B cell (primary cell): Measurements from ENCODE around the gene ZBTB4. TPM values are rescaled to one million over a fixed set of nuclear protein-coding genes. Genes with fewer than 3 reads are reported as not detected.

Source experiments
- ATAC-seq: fragments of 200-7000 bp; cut with Tn5 transposase; one replicate; pipeline ENCODE4 v1.10.0; 2021; ENCODE audit warnings: low read depth, mild to moderate bottlenecking, moderate number of reproducible peaks, moderate library complexity
- CTCF ChIA-PET: fragments of 350-600 bp; sonication (Branson Sonifier 250); formaldehyde crosslinking; loops from one replicate; lab custom pipeline; 2021; ENCODE audit warnings: antibody characterized with exemption, inconsistent platforms; lab: Charles Lee
- POLR2A ChIA-PET: fragments of 350-600 bp; sonication (Branson Sonifier 250); formaldehyde crosslinking; loops from one replicate; lab custom pipeline; 2021; ENCODE audit warnings: antibody characterized with exemption; lab: Charles Lee
- DNase-seq: peaks from one replicate; pipeline ENCODE4 v3.0.0; 2013
- H2AFZ ChIP-seq: 2 replicates; pipeline ENCODE4 v1.6.1; 2012; ENCODE audit warnings: mild to moderate bottlenecking, low read depth, low read length; ENCODE audit not compliant: insufficient read depth, poor library complexity, severe bottlenecking
- H3K27ac ChIP-seq, 2 donors: 1 replicate in 1 of 2; 2 replicates in 1 of 2; pipeline ENCODE4 v1.5.1; 2012 to 2013; ENCODE audit warnings: low read length in 2 of 2, mild to moderate bottlenecking in 2 of 2, moderate library complexity in 1 of 2
- H3K27me3 ChIP-seq, 4 experiments: fragments of 200-600 bp in 1 of 4; sonication (generic) in 1 of 4; replicated peaks in 1 of 4; 1 replicate in 2 of 4; 2 replicates in 2 of 4; pipeline versions ENCODE4 v1.6.1 to v1.7.0; 2013 to 2016; ENCODE audit warnings: low read length in 3 of 4, mild to moderate bottlenecking in 2 of 4, mixed read lengths in 1 of 4, moderate library complexity in 1 of 4; ENCODE audit not compliant: insufficient read depth in 4 of 4, control insufficient read depth in 3 of 4; ENCODE audit errors: control extremely low read depth in 1 of 4
- H3K36me3 ChIP-seq, 2 experiments: replicated peaks in 1 of 2; 1 replicate in 1 of 2; 2 replicates in 1 of 2; pipeline versions ENCODE4 v1.6.1 to v1.7.1; 2013; ENCODE audit warnings: low read length in 1 of 2; ENCODE audit not compliant: insufficient read depth in 2 of 2, control insufficient read depth in 1 of 2; ENCODE audit errors: control extremely low read depth in 1 of 2, extremely low read depth in 1 of 2
- H3K4me1 ChIP-seq, 2 donors: fragments of 200-600 bp in 1 of 2; sonication (generic) in 1 of 2; 1 replicate in 1 of 2; 2 replicates in 1 of 2; pipeline versions ENCODE4 v1.5.1 to v1.6.1; 2013 to 2017; ENCODE audit warnings: low read length in 2 of 2; ENCODE audit not compliant: control insufficient read depth in 2 of 2, insufficient read depth in 2 of 2
- H3K4me2 ChIP-seq: replicated peaks from 2 replicates; pipeline ENCODE3; 2012; ENCODE audit warnings: mild to moderate bottlenecking, low read depth, low read length; ENCODE audit not compliant: poor library complexity, severe bottlenecking
- H3K4me3 ChIP-seq, 5 experiments: fragments of 200-600 bp in 1 of 5; sonication (generic) in 1 of 5; 1 replicate in 3 of 5; 2 replicates in 2 of 5; pipeline versions ENCODE4 v1.5.1 to v1.7.0; 2011 to 2016; ENCODE audit warnings: low read length in 4 of 5, mild to moderate bottlenecking in 4 of 5, low read depth in 2 of 5, control low read depth in 1 of 5, moderate library complexity in 1 of 5; ENCODE audit not compliant: insufficient read depth in 1 of 5; ENCODE audit errors: control extremely low read depth in 1 of 5, extremely low read depth in 1 of 5
- H3K79me2 ChIP-seq: fragments of 200-600 bp; sonication (generic); one replicate; pipeline ENCODE4 v1.6.0; 2016; ENCODE audit warnings: low read length; ENCODE audit not compliant: control insufficient read depth, insufficient read depth
- H3K9ac ChIP-seq: fragments of 200-600 bp; sonication (generic); 2 replicates; pipeline ENCODE4 v1.6.1; 2017; ENCODE audit warnings: mild to moderate bottlenecking, low read length, moderate library complexity
- H3K9me3 ChIP-seq, 3 donors: one replicate each; pipeline versions ENCODE4 v1.6.1 to v1.7.1; 2013; ENCODE audit warnings: low read length in 2 of 3; ENCODE audit not compliant: control insufficient read depth in 2 of 3, insufficient read depth in 1 of 3; ENCODE audit errors: control extremely low read depth in 1 of 3
- H4K20me1 ChIP-seq: 2 replicates; pipeline ENCODE4 v1.6.0; 2012; ENCODE audit warnings: mild to moderate bottlenecking, low read length; ENCODE audit not compliant: insufficient read depth, control insufficient read depth, poor library complexity, severe bottlenecking
- H3K27ac Mint-ChIP-seq: one replicate; pipeline ENCODE4 v1.8.0; 2021; ENCODE audit warnings: mixed read lengths
- H3K27me3 Mint-ChIP-seq: one replicate; pipeline ENCODE4 v1.8.0; 2021; ENCODE audit warnings: mixed read lengths
- H3K4me1 Mint-ChIP-seq: one replicate; pipeline ENCODE4 v1.8.0; 2021; ENCODE audit warnings: mixed read lengths
- H3K4me3 Mint-ChIP-seq: one replicate; pipeline ENCODE4 v1.8.0; 2021; ENCODE audit warnings: mixed read lengths
- H3K9me3 Mint-ChIP-seq: one replicate; pipeline ENCODE4 v1.8.0; 2022; ENCODE audit warnings: mixed read lengths; ENCODE audit not compliant: insufficient read depth
- EZH2 ChIP-seq: IDR thresholded peaks from 2 replicates; pipeline ENCODE4 v1.6.1; 2012; ENCODE audit warnings: borderline replicate concordance, low read depth, mild to moderate bottlenecking, moderate library complexity, low read length; ENCODE audit not compliant: insufficient read depth, poor library complexity, severe bottlenecking
- WGBS: methylation state at CpG from one replicate; pipeline ENCODE4 v1.1.5; 2013; ENCODE audit warnings: missing lambda C conversion rate; ENCODE audit not compliant: insufficient coverage; 5-methylcytosine and 5-hydroxymethylcytosine counted together
- intact Hi-C: fragments of 100-400 bp; cut with micrococcal nuclease; formaldehyde crosslinking; loops from one replicate; pipeline ENCODE4 v1.10.0; 2022
- polyA plus RNA-seq: library from polyadenylated mRNA; depleted of rRNA; stranded (reverse); fragments of >200 nt; gene quantifications from 2 replicates; pipeline ENCODE4 v1.2.3, GENCODE V29; 2012
- total RNA-seq, 2 donors: library from RNA; stranded (reverse); fragments of 120-200 nt in 1 of 2; gene quantifications; 1 replicate in 1 of 2; 2 replicates in 1 of 2; pipeline versions ENCODE4 v1.2.3 to v1.2.4, GENCODE V29; 2013 to 2022
- TF ChIP-seq, protein P1 (sequence below): fragments of 200-600 bp; IDR thresholded peaks from one replicate; pipeline ENCODE4 v1.8.0; 2022; ENCODE audit warnings: antibody characterized with exemption, mild to moderate bottlenecking

Gene ZBTB4
- total and polyA plus RNA-seq, 2 donors (not counting 1 experiment from before 2014, with no cell fraction given), result 19.2 to 62.4 TPM

DNA sequence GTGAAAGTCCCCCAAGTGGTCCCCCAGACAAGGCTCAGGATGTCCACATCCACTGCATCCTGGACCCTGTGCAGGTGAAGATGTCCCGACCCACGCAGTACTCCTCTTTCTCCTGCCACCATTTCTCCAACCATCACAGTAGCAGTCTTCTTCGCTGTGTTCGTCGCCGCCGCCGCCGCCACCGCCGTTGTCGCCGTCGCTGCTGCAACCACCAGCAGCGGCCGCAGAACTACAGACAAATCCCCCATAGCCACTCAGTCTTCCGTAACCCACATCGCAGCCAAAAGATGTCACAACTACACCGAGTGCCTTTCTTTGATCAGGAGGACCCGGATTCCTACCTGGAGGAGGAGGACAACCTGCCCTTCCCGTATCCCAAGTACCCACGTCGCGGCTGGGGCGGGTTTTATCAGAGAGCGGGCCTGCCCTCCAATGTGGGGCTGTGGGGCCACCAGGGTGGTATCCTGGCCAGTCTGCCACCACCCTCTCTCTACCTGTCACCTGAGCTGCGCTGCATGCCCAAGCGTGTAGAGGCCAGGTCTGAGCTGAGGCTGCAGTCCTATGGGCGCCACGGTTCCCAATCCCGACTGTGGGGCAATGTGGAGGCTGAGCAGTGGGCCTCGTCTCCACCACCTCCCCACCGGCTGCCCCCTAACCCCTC lies 53.1 kb downstream of the ZBTB4 start:
- Histone ChIP-seq H4K20me1 (no peaks in the 10 kb centered on the region), H3K4me3 (no peak overlapping the region), H3K27me3 (peaks cover 0 to 3% (median 0%) of the 10 kb centered on the region in 4 experiments), H3K4me1 (no peaks in the 10 kb centered on the region), H3K4me2 (no peak overlapping the region), H2AFZ (no peak overlapping the region), H3K9me3 (no peaks in the 10 kb centered on the region), H3K9ac (no peak overlapping the region), H3K27ac (no peak overlapping the region), H3K36me3 (no peaks in the 10 kb centered on the region), H3K79me2 (no peaks in the 10 kb centered on the region)
- H3K4me3 Mint-ChIP-seq, result no peak overlapping the region
- ATAC-seq (no peak), DNase-seq (no peak)
- CTCF ChIA-PET, result no interaction called here
- peaks cover 4% of the 10 kb centered on the region for H3K27me3 Mint-ChIP-seq
- TF ChIP-seq, protein P1, sequence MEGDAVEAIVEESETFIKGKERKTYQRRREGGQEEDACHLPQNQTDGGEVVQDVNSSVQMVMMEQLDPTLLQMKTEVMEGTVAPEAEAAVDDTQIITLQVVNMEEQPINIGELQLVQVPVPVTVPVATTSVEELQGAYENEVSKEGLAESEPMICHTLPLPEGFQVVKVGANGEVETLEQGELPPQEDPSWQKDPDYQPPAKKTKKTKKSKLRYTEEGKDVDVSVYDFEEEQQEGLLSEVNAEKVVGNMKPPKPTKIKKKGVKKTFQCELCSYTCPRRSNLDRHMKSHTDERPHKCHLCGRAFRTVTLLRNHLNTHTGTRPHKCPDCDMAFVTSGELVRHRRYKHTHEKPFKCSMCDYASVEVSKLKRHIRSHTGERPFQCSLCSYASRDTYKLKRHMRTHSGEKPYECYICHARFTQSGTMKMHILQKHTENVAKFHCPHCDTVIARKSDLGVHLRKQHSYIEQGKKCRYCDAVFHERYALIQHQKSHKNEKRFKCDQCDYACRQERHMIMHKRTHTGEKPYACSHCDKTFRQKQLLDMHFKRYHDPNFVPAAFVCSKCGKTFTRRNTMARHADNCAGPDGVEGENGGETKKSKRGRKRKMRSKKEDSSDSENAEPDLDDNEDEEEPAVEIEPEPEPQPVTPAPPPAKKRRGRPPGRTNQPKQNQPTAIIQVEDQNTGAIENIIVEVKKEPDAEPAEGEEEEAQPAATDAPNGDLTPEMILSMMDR, result no peak
- no peak for TF ChIP-seq EZH2
- WGBS, result 97% methylated on average over 29 of the region's 33 CpGs
- no peaks in the 10 kb centered on the region for H3K4me1 Mint-ChIP-seq
- POLR2A ChIA-PET, result no interaction called here
- no peak overlapping the region for H3K27ac Mint-ChIP-seq
- no peaks in the 10 kb centered on the region for H3K9me3 Mint-ChIP-seq
- intact Hi-C loops, result no loop called here

DNA sequence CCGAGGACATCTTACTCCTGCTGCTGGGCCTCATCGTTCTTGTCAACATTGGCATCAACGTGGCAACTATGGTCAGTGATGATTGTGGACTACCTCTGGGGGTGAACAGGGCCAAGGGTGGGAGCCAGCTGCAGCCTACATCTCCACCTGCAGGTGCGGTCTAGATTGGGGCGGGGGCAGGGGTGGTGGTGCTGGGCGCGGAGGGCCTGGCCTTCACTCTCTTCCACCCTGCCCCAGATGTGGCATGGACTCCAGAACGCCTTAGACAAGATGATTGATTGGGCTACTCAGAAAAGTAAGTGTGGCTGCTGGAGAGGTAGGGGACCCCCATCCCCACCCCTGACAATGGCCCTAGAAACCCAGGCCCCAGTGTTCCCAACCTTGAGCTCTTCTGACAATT lies 53.7 kb downstream of the ZBTB4 start:
- Histone ChIP-seq H3K9me3 (no peaks in the 10 kb centered on the region), H3K79me2 (no peaks in the 10 kb centered on the region), H3K27ac (no peak overlapping the region), H3K4me2 (no peak overlapping the region), H4K20me1 (no peaks in the 10 kb centered on the region), H2AFZ (no peak overlapping the region), H3K4me3 (no peak overlapping the region), H3K27me3 (peaks cover 0 to 3% (median 0%) of the 10 kb centered on the region in 4 experiments), H3K9ac (no peak overlapping the region), H3K36me3 (no peaks in the 10 kb centered on the region), H3K4me1 (no peaks in the 10 kb centered on the region)
- intact Hi-C loops, result no loop called here
- WGBS, result 91% methylated on average over 3 of the region's 8 CpGs
- no peaks in the 10 kb centered on the region for H3K4me1 Mint-ChIP-seq
- peaks cover 4% of the 10 kb centered on the region for H3K27me3 Mint-ChIP-seq
- DNase-seq (no peak), ATAC-seq (no peak)
- no peaks in the 10 kb centered on the region for H3K9me3 Mint-ChIP-seq
- H3K27ac Mint-ChIP-seq, result no peak overlapping the region
- POLR2A ChIA-PET, result no interaction called here
- no peak overlapping the region for H3K4me3 Mint-ChIP-seq
- CTCF ChIA-PET, result no interaction called here
- TF ChIP-seq EZH2, result no peak
- TF ChIP-seq, protein P1, result no peak
